ENCODE measurements around the gene ITFG1.

Gene ITFG1

DNA sequence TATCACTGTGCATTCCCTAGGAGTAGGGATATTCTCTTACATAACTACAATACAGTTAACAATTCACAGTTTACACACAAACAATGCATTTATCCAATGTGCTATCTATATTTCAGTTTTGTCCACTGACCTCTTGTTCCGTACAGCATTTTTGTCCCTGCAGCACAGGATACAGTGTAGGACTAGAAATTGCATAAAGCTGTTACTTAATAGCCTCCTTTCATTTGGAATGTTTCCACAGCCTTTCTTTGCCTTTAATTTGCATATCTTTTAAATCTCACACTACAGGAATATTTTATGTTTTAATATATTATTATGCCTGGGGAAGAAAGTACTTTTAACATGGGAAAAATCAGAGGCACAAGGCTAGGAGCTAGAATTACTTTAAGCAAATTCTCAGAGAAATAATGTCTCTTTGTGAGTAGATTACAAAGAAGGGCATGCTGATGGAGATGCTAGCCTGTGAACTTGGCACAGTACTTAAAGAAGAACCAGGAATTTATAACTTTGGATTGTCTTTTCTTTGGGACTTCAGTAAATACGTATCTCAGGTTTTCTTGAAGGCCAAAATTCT lies 144.3 kb downstream of the ITFG1 start:
- Histone ChIP-seq H3K9ac (ENCODE audit: low read depth in 1 of 2, low read length in 2 of 2) (no peak overlapping the region), H3K4me3 (ENCODE audit: low read depth in 1 of 2, low read length in 2 of 2) (no peak overlapping the region), H3K4me1 (ENCODE audit: control insufficient read depth in 1 of 2, insufficient read depth in 2 of 2, low read length in 2 of 2) (peaks cover 0 to 5% of the 10 kb centered on the region in 2 donors), H3K36me3 (ENCODE audit: control insufficient read depth in 1 of 2, insufficient read depth in 2 of 2, low read length in 2 of 2) (no peaks in the 10 kb centered on the region), H3K9me3 (ENCODE audit: control insufficient read depth in 1 of 2, low read length in 2 of 2) (no peaks in the 10 kb centered on the region), H3K27ac (ENCODE audit: low read depth, low read length) (no peak overlapping the region), H3K27me3 (ENCODE audit: control insufficient read depth in 1 of 2, insufficient read depth in 2 of 2, low read length in 2 of 2) (no peaks in the 10 kb centered on the region)

GRCh38 chr16:47311738-47312505 lies 148.9 kb downstream of the ITFG1 start:
- H3K4me1 ChIP-seq (ENCODE audit: control insufficient read depth in 1 of 2, insufficient read depth in 2 of 2, low read length in 2 of 2): peaks cover 0 to 5% of the 10 kb centered on the region in 2 donors
- peaks cover 5% of the 10 kb centered on the region in 2 donors for H3K36me3 ChIP-seq (ENCODE audit: control insufficient read depth in 1 of 2, insufficient read depth in 2 of 2, low read length in 2 of 2)
- no peaks in the 10 kb centered on the region for H3K27me3 ChIP-seq (ENCODE audit: control insufficient read depth in 1 of 2, insufficient read depth in 2 of 2, low read length in 2 of 2)
- H3K9me3 ChIP-seq (ENCODE audit: control insufficient read depth in 1 of 2, low read length in 2 of 2): no peaks in the 10 kb centered on the region
- H3K9ac ChIP-seq (ENCODE audit: low read depth in 1 of 2, low read length in 2 of 2): no peak overlapping the region
- no peak overlapping the region for H3K27ac ChIP-seq (ENCODE audit: low read depth, low read length)
- no peak overlapping the region for H3K4me3 ChIP-seq (ENCODE audit: low read depth in 1 of 2, low read length in 2 of 2)

GRCh38 chr16:47310792-47311211 lies 150.1 kb downstream of the ITFG1 start:
- peaks cover 5% of the 10 kb centered on the region in 2 donors for H3K36me3 ChIP-seq (ENCODE audit: control insufficient read depth in 1 of 2, insufficient read depth in 2 of 2, low read length in 2 of 2)
- H3K27ac ChIP-seq (ENCODE audit: low read depth, low read length): no peak overlapping the region
- no peaks in the 10 kb centered on the region for H3K9me3 ChIP-seq (ENCODE audit: control insufficient read depth in 1 of 2, low read length in 2 of 2)
- H3K4me3 ChIP-seq (ENCODE audit: low read depth in 1 of 2, low read length in 2 of 2): no peak overlapping the region
- H3K9ac ChIP-seq (ENCODE audit: low read depth in 1 of 2, low read length in 2 of 2): no peak overlapping the region
- peaks cover 0 to 5% of the 10 kb centered on the region in 2 donors for H3K4me1 ChIP-seq (ENCODE audit: control insufficient read depth in 1 of 2, insufficient read depth in 2 of 2, low read length in 2 of 2)
- no peaks in the 10 kb centered on the region for H3K27me3 ChIP-seq (ENCODE audit: control insufficient read depth in 1 of 2, insufficient read depth in 2 of 2, low read length in 2 of 2)

DNA sequence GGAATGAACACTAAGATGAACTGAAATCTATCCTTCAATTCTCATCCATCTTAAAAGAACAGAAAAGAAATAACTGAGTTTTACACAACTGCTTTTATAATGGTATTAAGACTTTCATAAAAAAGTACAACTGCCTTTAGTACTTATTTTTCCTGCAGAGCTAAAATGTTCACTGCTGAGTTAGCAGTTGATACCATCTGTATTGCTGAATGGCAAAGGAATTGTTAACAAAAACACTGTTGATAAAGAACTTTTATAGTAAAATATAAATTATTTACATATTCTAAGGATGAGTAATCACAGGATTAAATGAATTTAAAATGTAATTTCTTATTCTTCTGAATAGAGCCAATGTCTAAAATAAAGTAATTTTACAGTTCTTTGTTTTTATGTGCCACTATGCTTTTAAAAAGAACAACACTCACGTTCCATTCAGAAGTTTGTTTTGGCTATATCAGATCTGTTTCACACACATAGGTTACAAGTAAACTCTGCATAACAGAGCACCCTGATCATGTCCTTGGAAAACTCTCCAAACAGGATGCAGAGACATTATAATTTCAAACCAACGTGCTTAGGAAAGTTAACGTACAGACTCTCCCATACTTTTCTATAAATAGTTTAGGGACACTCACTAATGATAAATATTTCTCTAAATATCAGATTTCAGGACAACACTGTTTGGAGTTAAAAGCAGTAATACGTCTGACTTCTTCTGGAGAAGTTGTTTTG lies 151.1 kb downstream of the ITFG1 start:
- Histone ChIP-seq H3K9me3 (ENCODE audit: control insufficient read depth in 1 of 2, low read length in 2 of 2) (no peaks in the 10 kb centered on the region), H3K27me3 (ENCODE audit: control insufficient read depth in 1 of 2, insufficient read depth in 2 of 2, low read length in 2 of 2) (no peaks in the 10 kb centered on the region), H3K4me3 (ENCODE audit: low read depth in 1 of 2, low read length in 2 of 2) (no peak overlapping the region), H3K4me1 (ENCODE audit: control insufficient read depth in 1 of 2, insufficient read depth in 2 of 2, low read length in 2 of 2) (no peaks in the 10 kb centered on the region), H3K9ac (ENCODE audit: low read depth in 1 of 2, low read length in 2 of 2) (no peak overlapping the region), H3K27ac (ENCODE audit: low read depth, low read length) (no peak overlapping the region), H3K36me3 (ENCODE audit: control insufficient read depth in 1 of 2, insufficient read depth in 2 of 2, low read length in 2 of 2) (peaks cover 5% of the 10 kb centered on the region in 2 donors)

GRCh38 chr16:47308601-47309000 lies 152.3 kb downstream of the ITFG1 start:
- Histone ChIP-seq H3K27me3 (ENCODE audit: control insufficient read depth in 1 of 2, insufficient read depth in 2 of 2, low read length in 2 of 2) (no peaks in the 10 kb centered on the region), H3K27ac (ENCODE audit: low read depth, low read length) (no peak overlapping the region), H3K4me1 (ENCODE audit: control insufficient read depth in 1 of 2, insufficient read depth in 2 of 2, low read length in 2 of 2) (no peaks in the 10 kb centered on the region), H3K36me3 (ENCODE audit: control insufficient read depth in 1 of 2, insufficient read depth in 2 of 2, low read length in 2 of 2) (peaks cover 5% of the 10 kb centered on the region in 2 donors), H3K9me3 (ENCODE audit: control insufficient read depth in 1 of 2, low read length in 2 of 2) (no peaks in the 10 kb centered on the region), H3K4me3 (ENCODE audit: low read depth in 1 of 2, low read length in 2 of 2) (no peak overlapping the region), H3K9ac (ENCODE audit: low read depth in 1 of 2, low read length in 2 of 2) (no peak overlapping the region)

DNA sequence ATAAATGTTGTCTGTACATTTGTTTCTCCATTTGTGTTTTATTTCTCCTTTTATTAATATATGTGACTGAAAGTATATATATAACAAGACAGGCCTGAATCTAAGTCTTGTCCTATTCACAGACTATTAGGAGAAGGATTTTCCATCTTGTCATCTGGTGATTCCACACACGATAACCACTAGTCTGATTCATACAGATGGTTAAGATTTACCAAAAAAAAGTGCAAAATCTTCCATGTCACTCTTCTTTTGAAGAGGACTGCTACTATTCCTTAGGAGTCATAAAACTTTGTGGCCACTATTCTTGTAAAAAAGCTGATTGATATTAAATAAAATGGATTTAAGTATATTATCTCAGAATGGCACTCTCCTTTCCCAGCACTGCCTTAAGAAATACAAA lies 156.3 kb downstream of the ITFG1 start:
- no peaks in the 10 kb centered on the region for H3K9me3 ChIP-seq (ENCODE audit: control insufficient read depth in 1 of 2, low read length in 2 of 2)
- H3K36me3 ChIP-seq (ENCODE audit: control insufficient read depth in 1 of 2, insufficient read depth in 2 of 2, low read length in 2 of 2): peaks cover 0 to 6% of the 10 kb centered on the region in 2 donors
- H3K9ac ChIP-seq (ENCODE audit: low read depth in 1 of 2, low read length in 2 of 2): no peak overlapping the region
- H3K4me1 ChIP-seq (ENCODE audit: control insufficient read depth in 1 of 2, insufficient read depth in 2 of 2, low read length in 2 of 2): peaks cover under 1 to 6% of the 10 kb centered on the region in 2 donors
- no peaks in the 10 kb centered on the region for H3K27me3 ChIP-seq (ENCODE audit: control insufficient read depth in 1 of 2, insufficient read depth in 2 of 2, low read length in 2 of 2)
- no peak overlapping the region for H3K27ac ChIP-seq (ENCODE audit: low read depth, low read length)
- H3K4me3 ChIP-seq (ENCODE audit: low read depth in 1 of 2, low read length in 2 of 2): no peak overlapping the region

DNA sequence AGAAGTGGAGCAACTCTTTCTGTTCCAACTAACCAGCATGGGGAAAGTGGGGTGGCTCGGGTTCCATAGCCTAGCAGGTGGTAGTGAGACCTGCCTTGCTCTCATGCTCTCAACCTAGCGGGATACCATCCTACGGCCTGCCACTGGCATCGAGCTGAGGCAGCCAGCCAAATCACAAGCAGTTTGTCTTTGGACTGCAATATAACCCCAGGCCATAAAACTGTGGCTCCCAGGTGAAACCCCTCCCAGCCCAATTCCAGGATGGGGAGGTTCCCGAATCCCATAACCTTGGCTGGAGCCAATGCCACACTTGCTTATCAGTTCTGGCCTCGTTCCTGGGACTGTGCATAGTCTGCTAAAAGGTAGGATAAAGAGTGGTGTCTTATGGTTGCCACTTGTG lies 161.3 kb downstream of the ITFG1 start:
- Histone ChIP-seq H3K4me1 (ENCODE audit: control insufficient read depth in 1 of 2, insufficient read depth in 2 of 2, low read length in 2 of 2) (peaks cover 11 to 17% of the 10 kb centered on the region in 2 donors), H3K36me3 (ENCODE audit: control insufficient read depth in 1 of 2, insufficient read depth in 2 of 2, low read length in 2 of 2) (peaks cover 4 to 6% of the 10 kb centered on the region in 2 donors), H3K27me3 (ENCODE audit: control insufficient read depth in 1 of 2, insufficient read depth in 2 of 2, low read length in 2 of 2) (no peaks in the 10 kb centered on the region), H3K4me3 (ENCODE audit: low read depth in 1 of 2, low read length in 2 of 2) (peak overlapping the region in 1 of 2 donors; percentile 4), H3K27ac (ENCODE audit: low read depth, low read length) (no peak overlapping the region), H3K9ac (ENCODE audit: low read depth in 1 of 2, low read length in 2 of 2) (no peak overlapping the region), H3K9me3 (ENCODE audit: control insufficient read depth in 1 of 2, low read length in 2 of 2) (no peaks in the 10 kb centered on the region)

DNA sequence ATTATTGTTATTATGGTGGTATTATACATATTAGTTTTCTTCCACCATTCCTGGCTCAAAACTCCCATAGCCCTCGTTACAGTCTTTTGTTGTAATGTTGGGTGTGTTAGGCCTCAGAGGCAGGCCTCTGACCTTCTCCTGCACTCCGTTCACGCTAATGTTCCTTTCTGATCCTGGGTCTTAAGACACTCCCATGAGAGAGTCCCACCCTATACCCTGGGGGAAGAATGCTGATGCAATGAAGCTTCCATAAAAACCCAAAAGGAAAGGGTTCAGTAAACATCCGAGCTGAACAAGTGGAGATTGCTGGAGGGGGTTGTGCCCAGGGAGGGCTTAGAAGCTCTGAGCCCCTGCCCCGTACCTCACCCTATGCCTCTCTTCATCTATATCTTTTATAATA lies 175.9 kb downstream of the ITFG1 start:
- H3K27me3 ChIP-seq (ENCODE audit: control insufficient read depth in 1 of 2, insufficient read depth in 2 of 2, low read length in 2 of 2): no peaks in the 10 kb centered on the region
- no peak overlapping the region for H3K9ac ChIP-seq (ENCODE audit: low read depth in 1 of 2, low read length in 2 of 2)
- H3K9me3 ChIP-seq (ENCODE audit: control insufficient read depth in 1 of 2, low read length in 2 of 2): peaks cover 0 to 4% of the 10 kb centered on the region in 2 donors
- no peak overlapping the region for H3K27ac ChIP-seq (ENCODE audit: low read depth, low read length)
- no peak overlapping the region for H3K4me3 ChIP-seq (ENCODE audit: low read depth in 1 of 2, low read length in 2 of 2)
- no peaks in the 10 kb centered on the region for H3K4me1 ChIP-seq (ENCODE audit: control insufficient read depth in 1 of 2, insufficient read depth in 2 of 2, low read length in 2 of 2)
- no peaks in the 10 kb centered on the region for H3K36me3 ChIP-seq (ENCODE audit: control insufficient read depth in 1 of 2, insufficient read depth in 2 of 2, low read length in 2 of 2)

DNA sequence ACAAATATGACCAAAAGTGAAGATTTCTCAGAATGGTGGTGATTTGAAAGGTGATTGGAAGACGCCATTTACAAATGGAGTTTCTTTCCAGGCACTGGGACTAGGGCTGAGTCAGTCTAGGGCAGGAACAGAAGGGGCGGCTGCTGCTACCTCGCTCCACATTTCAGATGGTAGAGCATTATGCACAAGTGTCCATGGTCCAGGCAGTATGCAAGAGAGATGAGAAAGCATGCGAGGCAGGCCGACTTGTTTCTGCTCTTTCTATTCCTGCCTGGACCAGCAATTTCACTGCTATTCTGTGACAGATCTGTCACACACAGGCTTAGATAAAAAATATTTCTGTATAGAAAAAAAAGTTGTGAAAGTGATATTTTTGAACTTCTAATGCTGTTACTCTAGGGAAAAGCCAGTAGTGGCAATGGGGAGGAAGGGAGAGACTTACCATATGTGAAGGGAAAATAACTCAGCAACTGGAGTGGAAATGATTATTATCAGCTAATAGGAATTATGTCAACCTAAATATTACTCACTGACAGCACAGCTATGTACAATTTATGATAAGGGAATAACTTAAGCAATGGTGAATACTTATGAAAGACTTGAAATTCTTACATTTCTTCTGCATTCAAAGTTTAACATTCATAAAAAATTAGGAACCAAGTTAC lies 182.4 kb downstream of the ITFG1 start:
- H3K4me1 ChIP-seq (ENCODE audit: control insufficient read depth in 1 of 2, insufficient read depth in 2 of 2, low read length in 2 of 2): no peaks in the 10 kb centered on the region
- no peaks in the 10 kb centered on the region for H3K36me3 ChIP-seq (ENCODE audit: control insufficient read depth in 1 of 2, insufficient read depth in 2 of 2, low read length in 2 of 2)
- H3K27me3 ChIP-seq (ENCODE audit: control insufficient read depth in 1 of 2, insufficient read depth in 2 of 2, low read length in 2 of 2): no peaks in the 10 kb centered on the region
- peaks cover 0 to 3% of the 10 kb centered on the region in 2 donors for H3K9me3 ChIP-seq (ENCODE audit: control insufficient read depth in 1 of 2, low read length in 2 of 2)
- H3K27ac ChIP-seq (ENCODE audit: low read depth, low read length): no peak overlapping the region
- no peak overlapping the region for H3K4me3 ChIP-seq (ENCODE audit: low read depth in 1 of 2, low read length in 2 of 2)
- H3K9ac ChIP-seq (ENCODE audit: low read depth in 1 of 2, low read length in 2 of 2): no peak overlapping the region

DNA sequence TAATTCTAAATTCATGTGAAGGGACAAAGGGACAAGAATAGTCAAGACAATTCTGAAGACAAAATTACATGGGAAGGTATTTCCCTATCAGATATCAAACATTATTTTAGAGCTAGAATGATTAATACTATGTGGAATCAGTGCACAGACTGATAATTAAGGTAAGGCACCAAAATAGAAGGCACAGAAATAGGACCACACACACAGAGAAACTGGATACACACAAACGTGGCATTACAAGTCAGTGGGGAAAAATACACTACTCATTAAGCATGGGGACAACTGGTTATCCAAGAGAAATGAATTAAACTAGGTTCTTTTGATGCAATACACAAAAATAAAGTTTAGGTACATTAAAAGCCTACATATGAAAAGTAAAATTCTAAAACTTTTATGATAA lies 184.3 kb downstream of the ITFG1 start:
- no peaks in the 10 kb centered on the region for H3K4me1 ChIP-seq (ENCODE audit: control insufficient read depth in 1 of 2, insufficient read depth in 2 of 2, low read length in 2 of 2)
- no peaks in the 10 kb centered on the region for H3K36me3 ChIP-seq (ENCODE audit: control insufficient read depth in 1 of 2, insufficient read depth in 2 of 2, low read length in 2 of 2)
- H3K9me3 ChIP-seq (ENCODE audit: control insufficient read depth in 1 of 2, low read length in 2 of 2): no peaks in the 10 kb centered on the region
- H3K27me3 ChIP-seq (ENCODE audit: control insufficient read depth in 1 of 2, insufficient read depth in 2 of 2, low read length in 2 of 2): no peaks in the 10 kb centered on the region
- H3K4me3 ChIP-seq (ENCODE audit: low read depth in 1 of 2, low read length in 2 of 2): no peak overlapping the region
- no peak overlapping the region for H3K9ac ChIP-seq (ENCODE audit: low read depth in 1 of 2, low read length in 2 of 2)
- no peak overlapping the region for H3K27ac ChIP-seq (ENCODE audit: low read depth, low read length)

Data from duodenal mucosa (tissue), 2 donors.